WERI-Rb-1 (cell line): ENCODE measurements around the gene BSCL2.
"Not testable (repeated sequence)": the region's sequence is repeated elsewhere in the genome, so short reads cannot be mapped to it uniquely, and the experiment has no call there.

ENCODE experiments used
- DNase-seq: peaks from one replicate; pipeline ENCODE4 v3.0.0-alpha.2; 2020
- H3K27ac ChIP-seq: fragments of 250-450 bp; sonication (Bioruptor Pico); 2 replicates; pipeline ENCODE4 v1.5.1; 2020; ENCODE audit warnings: mild to moderate bottlenecking, moderate library complexity
- H3K27me3 ChIP-seq: fragments of 250-450 bp; sonication (Bioruptor Pico); 2 replicates; pipeline ENCODE4 v1.5.1; 2021; ENCODE audit warnings: mild to moderate bottlenecking, low read depth, moderate library complexity; ENCODE audit not compliant: insufficient read depth, severe bottlenecking
- H3K36me3 ChIP-seq: fragments of 250-450 bp; sonication (Bioruptor Pico); 2 replicates; pipeline ENCODE4 v1.5.1; 2020; ENCODE audit warnings: mild to moderate bottlenecking, moderate library complexity
- H3K4me3 ChIP-seq: 2 replicates; pipeline ENCODE4 v1.5.1; 2011; ENCODE audit warnings: low read depth, mild to moderate bottlenecking, control low read depth, low read length
- H3K9me3 ChIP-seq: fragments of 250-450 bp; sonication (Bioruptor Pico); 2 replicates; pipeline ENCODE4 v1.5.1; 2021; ENCODE audit warnings: mild to moderate bottlenecking, moderate library complexity; ENCODE audit not compliant: severe bottlenecking
- TF ChIP-seq, protein P1 (sequence below): IDR thresholded peaks from 2 replicates; pipeline ENCODE4 v1.5.1; 2011; ENCODE audit warnings: low read depth, mild to moderate bottlenecking, control low read depth, inconsistent platforms, low read length

The BSCL2 gene

GRCh38 chr11:62752177-62752785 is 45.1 kb upstream of the BSCL2 start:
- no peaks in the 10 kb centered on the region for H3K9me3 ChIP-seq
- TF ChIP-seq, protein P1, sequence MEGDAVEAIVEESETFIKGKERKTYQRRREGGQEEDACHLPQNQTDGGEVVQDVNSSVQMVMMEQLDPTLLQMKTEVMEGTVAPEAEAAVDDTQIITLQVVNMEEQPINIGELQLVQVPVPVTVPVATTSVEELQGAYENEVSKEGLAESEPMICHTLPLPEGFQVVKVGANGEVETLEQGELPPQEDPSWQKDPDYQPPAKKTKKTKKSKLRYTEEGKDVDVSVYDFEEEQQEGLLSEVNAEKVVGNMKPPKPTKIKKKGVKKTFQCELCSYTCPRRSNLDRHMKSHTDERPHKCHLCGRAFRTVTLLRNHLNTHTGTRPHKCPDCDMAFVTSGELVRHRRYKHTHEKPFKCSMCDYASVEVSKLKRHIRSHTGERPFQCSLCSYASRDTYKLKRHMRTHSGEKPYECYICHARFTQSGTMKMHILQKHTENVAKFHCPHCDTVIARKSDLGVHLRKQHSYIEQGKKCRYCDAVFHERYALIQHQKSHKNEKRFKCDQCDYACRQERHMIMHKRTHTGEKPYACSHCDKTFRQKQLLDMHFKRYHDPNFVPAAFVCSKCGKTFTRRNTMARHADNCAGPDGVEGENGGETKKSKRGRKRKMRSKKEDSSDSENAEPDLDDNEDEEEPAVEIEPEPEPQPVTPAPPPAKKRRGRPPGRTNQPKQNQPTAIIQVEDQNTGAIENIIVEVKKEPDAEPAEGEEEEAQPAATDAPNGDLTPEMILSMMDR = no peak
- no peak overlapping the region for H3K27ac ChIP-seq
- H3K4me3 ChIP-seq = no peak overlapping the region
- no peak for DNase-seq
- H3K27me3 ChIP-seq = no peaks in the 10 kb centered on the region
- peaks cover 22% of the 10 kb centered on the region for H3K36me3 ChIP-seq

GRCh38 chr11:62749931-62750330 is 42.7 kb upstream of the BSCL2 start:
- H3K9me3 ChIP-seq, H3K27ac ChIP-seq, DNase-seq, H3K27me3 ChIP-seq, H3K4me3 ChIP-seq: not testable (repeated sequence)
- H3K36me3 ChIP-seq = peaks cover 22% of the 10 kb centered on the region

DNA sequence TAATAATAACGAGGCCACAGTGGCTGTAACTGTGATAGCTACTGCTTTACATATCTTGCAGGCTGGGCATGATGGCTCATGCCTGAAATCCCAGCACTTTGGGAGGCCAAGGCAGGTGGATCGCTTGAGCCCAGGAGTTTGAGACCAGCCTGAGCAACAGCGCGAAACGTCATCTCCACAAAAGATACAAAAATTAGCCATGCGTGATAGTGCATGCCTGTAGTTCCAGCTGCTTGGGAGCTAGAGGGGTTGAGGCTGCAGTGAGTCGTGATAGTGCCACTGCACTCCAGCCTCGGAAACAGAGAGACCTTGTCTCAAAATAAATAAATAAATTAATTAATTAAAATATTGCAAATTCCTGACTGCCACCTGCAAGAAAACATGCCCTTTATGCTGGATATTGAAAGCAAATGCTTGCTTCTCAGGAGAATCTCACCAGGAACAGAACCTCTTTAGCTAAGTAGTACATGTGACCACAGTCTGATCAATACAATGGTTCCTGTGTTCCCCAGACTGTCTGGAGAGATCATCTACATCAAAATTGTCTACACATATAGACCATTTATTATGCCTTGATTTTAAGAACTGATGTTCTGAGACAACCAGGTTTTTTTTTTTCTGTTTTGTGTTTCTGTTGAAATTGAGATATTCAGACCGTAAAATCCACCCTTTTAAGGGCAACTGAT is 40.4 kb upstream of the BSCL2 start:
- Histone ChIP-seq H3K27ac (no peak overlapping the region), H3K27me3 (no peaks in the 10 kb centered on the region), H3K36me3 (peaks cover 15% of the 10 kb centered on the region), H3K9me3 (no peaks in the 10 kb centered on the region), H3K4me3 (no peak overlapping the region)
- no peak for DNase-seq
- TF ChIP-seq, protein P1 = no peak

- Histone ChIP-seq H3K36me3 (peaks cover 67% of the 10 kb centered on the region), H3K27ac (no peak overlapping the region), H3K9me3 (no peaks in the 10 kb centered on the region), H3K4me3 (no peak overlapping the region), H3K27me3 (no peaks in the 10 kb centered on the region)
- TF ChIP-seq, protein P1 = no peak
- DNase-seq = no peak
Observed at GRCh38 chr11:62737196-62737595, 30.0 kb upstream of the BSCL2 start.

DNA sequence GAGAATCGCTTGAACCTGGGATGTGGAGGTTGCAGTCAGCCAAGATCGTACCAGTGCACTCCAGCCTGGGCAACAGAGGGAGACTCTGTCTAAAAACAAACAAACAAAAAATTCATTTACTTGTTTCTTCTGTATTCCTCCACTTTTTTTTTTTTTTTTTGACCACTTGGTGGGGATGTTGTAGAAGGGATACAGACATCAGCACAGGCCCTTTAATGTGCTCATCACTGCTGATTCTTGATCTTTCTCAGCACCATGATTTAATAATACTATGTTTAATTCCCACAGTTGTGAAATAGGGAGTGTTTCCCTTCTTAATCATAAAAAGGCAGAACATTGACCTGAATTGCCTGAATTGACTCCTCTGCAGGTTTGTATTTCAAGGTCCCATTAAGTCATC is 25.6 kb upstream of the BSCL2 start:
- H3K27ac ChIP-seq = no peak overlapping the region
- H3K27me3 ChIP-seq = no peaks in the 10 kb centered on the region
- H3K4me3 ChIP-seq = no peak overlapping the region
- TF ChIP-seq, protein P1 = no peak
- H3K9me3 ChIP-seq = no peaks in the 10 kb centered on the region
- DNase-seq = no peak
- H3K36me3 ChIP-seq = peaks cover 60% of the 10 kb centered on the region

GRCh38 chr11:62730076-62730475 is 22.9 kb upstream of the BSCL2 start:
- H3K27me3 ChIP-seq, H3K4me3 ChIP-seq, H3K9me3 ChIP-seq, DNase-seq, H3K27ac ChIP-seq: not testable (repeated sequence)
- H3K36me3 ChIP-seq = peaks cover 58% of the 10 kb centered on the region
